IMR-90 (cell line): ENCODE results near the gene CYP4F8. TPM values are rescaled to one million over a fixed set of nuclear protein-coding genes. Genes with fewer than 3 reads are reported as not detected.

Source experiments
- ATAC-seq: fragments of 200-7000 bp; cut with Tn5 transposase; 2 replicates; pipeline ENCODE4 v1.9.1; 2020; ENCODE audit warnings: low read depth, mild to moderate bottlenecking, moderate library complexity
- BruUV-seq: library from RNA; stranded (reverse); fragments of 400-500 nt; replicated peaks from 2 replicates; lab custom pipeline; 2021; lab: Mats Ljungman, UMichigan
- CTCF ChIA-PET: fragments of 300-600 bp; formaldehyde crosslinking; extraction: SDS; loops from one replicate; lab custom pipeline; 2021; ENCODE audit warnings: antibody characterized with exemption; lab: Yijun Ruan, JAX
- POLR2A ChIA-PET: fragments of 300-600 bp; sonication (Branson Sonifier 250); formaldehyde crosslinking; loops from one replicate; lab custom pipeline; 2022; ENCODE audit warnings: antibody characterized with exemption; ENCODE audit not compliant: unreplicated experiment; lab: Charles Lee
- DNase-seq: peaks from one replicate; pipeline ENCODE4 v3.0.0; 2013
- H2AFZ ChIP-seq: replicated peaks from 2 replicates; pipeline ENCODE3; 2013; ENCODE audit warnings: low read length, mild to moderate bottlenecking; ENCODE audit not compliant: poor library complexity
- H2AK5ac ChIP-seq: 2 replicates; pipeline ENCODE4 v1.6.1; 2013; ENCODE audit warnings: low read depth, low read length, inconsistent platforms
- H2AK9ac ChIP-seq: replicated peaks from 2 replicates; pipeline ENCODE3; 2013; ENCODE audit warnings: mild to moderate bottlenecking, low read depth, low read length, moderate library complexity; ENCODE audit not compliant: poor library complexity
- H2BK120ac ChIP-seq: 2 replicates; pipeline ENCODE4 v1.6.1; 2013; ENCODE audit warnings: low read depth, low read length, inconsistent platforms
- H2BK15ac ChIP-seq: 3 replicates; pipeline ENCODE4 v1.6.1; 2013; ENCODE audit warnings: low read depth, low read length, inconsistent platforms
- H2BK20ac ChIP-seq: 2 replicates; pipeline ENCODE4 v1.6.1; 2013; ENCODE audit warnings: low read depth, mild to moderate bottlenecking, inconsistent platforms, low read length, moderate library complexity
- H2BK5ac ChIP-seq: 2 replicates; pipeline ENCODE4 v1.6.1; 2013; ENCODE audit warnings: mild to moderate bottlenecking, low read depth, low read length, inconsistent platforms; ENCODE audit not compliant: poor library complexity, severe bottlenecking
- H3K14ac ChIP-seq: replicated peaks from 2 replicates; pipeline ENCODE4 v1.6.1; 2013; ENCODE audit warnings: low read depth, low read length, inconsistent platforms
- H3K18ac ChIP-seq: 2 replicates; pipeline ENCODE4 v1.6.1; 2013; ENCODE audit warnings: low read depth, low read length, control low read depth
- H3K23ac ChIP-seq: 2 replicates; pipeline ENCODE4 v1.6.1; 2013; ENCODE audit warnings: low read depth, low read length, inconsistent platforms
- H3K27ac ChIP-seq: 2 replicates; pipeline ENCODE4 v1.5.1; 2013; ENCODE audit warnings: mild to moderate bottlenecking, control low read depth, low read length; ENCODE audit not compliant: insufficient read depth
- H3K27me3 ChIP-seq: 2 replicates; pipeline ENCODE4 v1.6.1; 2013; ENCODE audit warnings: low read length; ENCODE audit not compliant: control insufficient read depth, insufficient read depth
- H3K36me3 ChIP-seq: 2 replicates; pipeline ENCODE4 v1.6.1; 2013; ENCODE audit warnings: low read length, mixed read lengths; ENCODE audit not compliant: control insufficient read depth, insufficient read depth
- H3K4ac ChIP-seq: 2 replicates; pipeline ENCODE4 v1.6.1; 2013; ENCODE audit warnings: low read depth, low read length, inconsistent platforms
- H3K4me1 ChIP-seq: 2 replicates; pipeline ENCODE4 v1.6.1; 2013; ENCODE audit warnings: low read length, mixed read lengths; ENCODE audit not compliant: control insufficient read depth, insufficient read depth
- H3K4me2 ChIP-seq: 2 replicates; pipeline ENCODE4 v1.6.1; 2013; ENCODE audit warnings: low read depth, mild to moderate bottlenecking, control low read depth, low read length, moderate library complexity
- H3K4me3 ChIP-seq: 2 replicates; pipeline ENCODE4 v1.5.1; 2013; ENCODE audit warnings: low read depth, mild to moderate bottlenecking, control low read depth, low read length, moderate library complexity; ENCODE audit not compliant: insufficient read depth
- H3K56ac ChIP-seq: 2 replicates; pipeline ENCODE4 v1.6.1; 2013; ENCODE audit warnings: low read length, inconsistent platforms; ENCODE audit not compliant: insufficient read depth; ENCODE audit errors: extremely low read depth
- H3K79me1 ChIP-seq, 2 experiments: 2 replicates each; pipeline ENCODE4 v1.6.1; 2013; ENCODE audit warnings: low read length in 2 of 2, inconsistent platforms in 1 of 2, low read depth in 1 of 2
- H3K9ac ChIP-seq: 2 replicates; pipeline ENCODE4 v1.6.1; 2013; ENCODE audit warnings: low read depth, low read length, control low read depth
- H3K9me1 ChIP-seq: 2 replicates; pipeline ENCODE4 v1.6.1; 2013; ENCODE audit warnings: low read length, inconsistent platforms; ENCODE audit not compliant: insufficient read depth
- H3K9me3 ChIP-seq: 2 replicates; pipeline ENCODE4 v1.6.1; 2013; ENCODE audit warnings: low read length; ENCODE audit not compliant: control insufficient read depth, insufficient read depth
- H4K20me1 ChIP-seq: 2 replicates; pipeline ENCODE4 v1.6.1; 2013; ENCODE audit warnings: low read length, inconsistent platforms; ENCODE audit not compliant: insufficient read depth
- H4K5ac ChIP-seq: 2 replicates; pipeline ENCODE4 v1.6.1; 2013; ENCODE audit warnings: mild to moderate bottlenecking, low read depth, low read length, control low read depth
- H4K8ac ChIP-seq, 2 experiments: 2 replicates each; pipeline ENCODE4 v1.6.1; 2013; ENCODE audit warnings: low read depth in 2 of 2, low read length in 2 of 2, control low read depth in 1 of 2, inconsistent platforms in 1 of 2
- H4K91ac ChIP-seq: 2 replicates; pipeline ENCODE4 v1.6.1; 2013; ENCODE audit warnings: low read depth, low read length, inconsistent platforms; ENCODE audit not compliant: insufficient read depth
- BHLHE40 ChIP-seq: fragments of 150-350 bp; IDR thresholded peaks from 2 replicates; pipeline ENCODE4 v1.6.1; 2016; ENCODE audit warnings: mild to moderate bottlenecking, low read depth, low read length
- CEBPB ChIP-seq: IDR thresholded peaks from 2 replicates; pipeline ENCODE4 v1.6.1; 2012; ENCODE audit warnings: low read depth, low read length, improper control_type of control experiment
- CHD1 ChIP-seq: IDR thresholded peaks from 2 replicates; pipeline ENCODE4 v1.6.1; 2012; ENCODE audit warnings: low read depth, low read length, improper control_type of control experiment
- FOS ChIP-seq: fragments of 150-350 bp; IDR thresholded peaks from 2 replicates; pipeline ENCODE4 v1.6.1; 2016; ENCODE audit warnings: low read depth, low read length
- MAFK ChIP-seq: IDR thresholded peaks from 2 replicates; pipeline ENCODE4 v1.6.1; 2012; ENCODE audit warnings: low read depth, low read length, improper control_type of control experiment
- MAZ ChIP-seq: IDR thresholded peaks from 2 replicates; pipeline ENCODE4 v1.6.1; 2012; ENCODE audit warnings: low read depth, mild to moderate bottlenecking, low read length, improper control_type of control experiment, moderate library complexity, borderline replicate concordance
- MXI1 ChIP-seq: IDR thresholded peaks from 2 replicates; pipeline ENCODE4 v1.6.1; 2012; ENCODE audit warnings: low read depth, mild to moderate bottlenecking, low read length, moderate library complexity, borderline replicate concordance
- NFE2L2 ChIP-seq: fragments of 150-350 bp; IDR thresholded peaks from 2 replicates; pipeline ENCODE4 v1.6.1; 2016; ENCODE audit warnings: low read depth, mild to moderate bottlenecking, low read length
- POLR2A ChIP-seq: IDR thresholded peaks from 2 replicates; pipeline ENCODE4 v1.6.1; 2012; ENCODE audit warnings: mild to moderate bottlenecking, low read depth, low read length
- RAD21 ChIP-seq: IDR thresholded peaks from 2 replicates; pipeline ENCODE4 v1.6.1; 2012; ENCODE audit warnings: low read length, improper control_type of control experiment
- WGBS, 2 experiments: methylation state at CpG; one replicate each; pipeline versions ENCODE4 v1.1.5 to v1.1.7; 2013; ENCODE audit warnings: missing lambda C conversion rate in 2 of 2; ENCODE audit not compliant: insufficient read length in 1 of 2; ENCODE audit errors: extremely low coverage in 2 of 2; 5-methylcytosine and 5-hydroxymethylcytosine counted together
- dilution Hi-C: fragments of 300-500 bp; cut with HindIII; formaldehyde crosslinking; loops from one replicate; pipeline ENCODE4 v1.14.3; 2018; ENCODE audit warnings: low sequenced_read_pairs; ENCODE audit not compliant: unreplicated experiment
- in situ Hi-C: fragments of 300-500 bp; cut with MboI; formaldehyde crosslinking; loops from 3 replicates; pipeline ENCODE4 v1.14.3; 2019; ENCODE audit warnings: low sequenced_read_pairs, inconsistent platforms, mixed read lengths
- intact Hi-C: fragments of 100-400 bp; cut with micrococcal nuclease; formaldehyde crosslinking; loops from 2 replicates; pipeline ENCODE4 v1.10.0; 2022
- polyA plus RNA-seq, 3 experiments: library from polyadenylated mRNA; depleted of rRNA; stranded (reverse); fragments of >200 nt; gene quantifications; 2 replicates each; pipeline ENCODE4 v1.2.3, GENCODE V29; 2012; ENCODE audit warnings: low replicate concordance in 1 of 3
- total RNA-seq: library from RNA; depleted of rRNA; stranded (reverse); fragments of >200 nt; gene quantifications from 2 replicates; pipeline ENCODE4 v1.2.3, GENCODE V29; 2012
- TF ChIP-seq, protein P1 (sequence below): fragments of 150-350 bp; IDR thresholded peaks from 2 replicates; pipeline ENCODE4 v1.6.1; 2016; ENCODE audit warnings: low read depth, mild to moderate bottlenecking, low read length, moderate library complexity, borderline replicate concordance
- TF ChIP-seq, protein P2 (sequence below): conservative IDR thresholded peaks from 2 replicates; pipeline ENCODE4 v1.5.1; 2012; ENCODE audit warnings: mild to moderate bottlenecking, low read depth, low read length, improper control_type of control experiment

The CYP4F8 gene
- total and polyA plus RNA-seq, 2 of the 4 experiments (the other 2 are of a cell fraction) = not detected

DNA sequence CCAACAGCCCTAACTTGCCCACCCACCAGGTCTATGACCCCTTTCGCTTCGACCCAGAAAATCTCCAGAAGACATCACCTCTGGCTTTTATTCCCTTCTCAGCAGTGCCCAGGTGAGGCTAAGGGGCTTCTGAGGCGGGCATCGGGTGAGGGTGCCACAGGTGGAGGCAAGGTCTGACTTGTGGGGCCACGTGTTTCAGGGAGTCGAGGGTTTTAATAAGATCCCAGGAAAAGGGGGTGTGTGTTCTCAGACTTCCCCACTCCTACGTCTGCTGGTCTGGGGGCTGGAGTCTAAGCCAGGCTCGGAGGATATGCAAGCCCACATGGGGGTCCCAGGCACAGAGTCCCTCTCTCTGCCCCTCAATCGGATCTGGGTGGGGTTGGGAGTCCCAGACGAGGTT, 30.9 kb upstream of the CYP4F8 start:
- H3K4me3 ChIP-seq = no peak overlapping the region
- POLR2A ChIA-PET = no interaction called here

More for the DNA sequence above, 30.9 kb upstream of the CYP4F8 start:
- Histone ChIP-seq H3K14ac (no peak overlapping the region), H3K56ac (no peak overlapping the region), H2AFZ (no peak overlapping the region), H3K9me1 (no peaks in the 10 kb centered on the region), H2BK20ac (no peak overlapping the region), H4K91ac (no peak overlapping the region), H4K20me1 (no peaks in the 10 kb centered on the region), H3K79me1 (no peaks in the 10 kb centered on the region), H2BK15ac (no peak overlapping the region), H2BK5ac (no peak overlapping the region), H3K27me3 (no peaks in the 10 kb centered on the region; the same call in 1 of the 2 replicates), H3K4ac (no peak overlapping the region), H3K9me3 (no peaks in the 10 kb centered on the region), H2AK5ac (no peak overlapping the region), H3K4me2 (no peak overlapping the region), H3K18ac (no peak overlapping the region), H2AK9ac (no peak overlapping the region), H3K4me1 (no peaks in the 10 kb centered on the region), H3K27ac (no peak overlapping the region), H3K9ac (no peak overlapping the region), H2BK120ac (no peak overlapping the region), H3K36me3 (no peaks in the 10 kb centered on the region), H4K5ac (no peak overlapping the region), H3K23ac (no peak overlapping the region), H4K8ac (no peak overlapping the region)
- CTCF ChIA-PET = no interaction called here
- in situ Hi-C loops (no loop called here), intact Hi-C loops (no loop called here), dilution Hi-C loops (no loop called here)
- no CpG with 5 or more reads among the region's 10 CpGs for WGBS, 2 experiments
- ATAC-seq = no peak
- no peak for TF ChIP-seq MXI1
- TF ChIP-seq CHD1 = no peak
- TF ChIP-seq, protein P1, sequence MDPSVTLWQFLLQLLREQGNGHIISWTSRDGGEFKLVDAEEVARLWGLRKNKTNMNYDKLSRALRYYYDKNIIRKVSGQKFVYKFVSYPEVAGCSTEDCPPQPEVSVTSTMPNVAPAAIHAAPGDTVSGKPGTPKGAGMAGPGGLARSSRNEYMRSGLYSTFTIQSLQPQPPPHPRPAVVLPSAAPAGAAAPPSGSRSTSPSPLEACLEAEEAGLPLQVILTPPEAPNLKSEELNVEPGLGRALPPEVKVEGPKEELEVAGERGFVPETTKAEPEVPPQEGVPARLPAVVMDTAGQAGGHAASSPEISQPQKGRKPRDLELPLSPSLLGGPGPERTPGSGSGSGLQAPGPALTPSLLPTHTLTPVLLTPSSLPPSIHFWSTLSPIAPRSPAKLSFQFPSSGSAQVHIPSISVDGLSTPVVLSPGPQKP = no peak
- TF ChIP-seq, protein P2, sequence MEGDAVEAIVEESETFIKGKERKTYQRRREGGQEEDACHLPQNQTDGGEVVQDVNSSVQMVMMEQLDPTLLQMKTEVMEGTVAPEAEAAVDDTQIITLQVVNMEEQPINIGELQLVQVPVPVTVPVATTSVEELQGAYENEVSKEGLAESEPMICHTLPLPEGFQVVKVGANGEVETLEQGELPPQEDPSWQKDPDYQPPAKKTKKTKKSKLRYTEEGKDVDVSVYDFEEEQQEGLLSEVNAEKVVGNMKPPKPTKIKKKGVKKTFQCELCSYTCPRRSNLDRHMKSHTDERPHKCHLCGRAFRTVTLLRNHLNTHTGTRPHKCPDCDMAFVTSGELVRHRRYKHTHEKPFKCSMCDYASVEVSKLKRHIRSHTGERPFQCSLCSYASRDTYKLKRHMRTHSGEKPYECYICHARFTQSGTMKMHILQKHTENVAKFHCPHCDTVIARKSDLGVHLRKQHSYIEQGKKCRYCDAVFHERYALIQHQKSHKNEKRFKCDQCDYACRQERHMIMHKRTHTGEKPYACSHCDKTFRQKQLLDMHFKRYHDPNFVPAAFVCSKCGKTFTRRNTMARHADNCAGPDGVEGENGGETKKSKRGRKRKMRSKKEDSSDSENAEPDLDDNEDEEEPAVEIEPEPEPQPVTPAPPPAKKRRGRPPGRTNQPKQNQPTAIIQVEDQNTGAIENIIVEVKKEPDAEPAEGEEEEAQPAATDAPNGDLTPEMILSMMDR = no peak
- no peak for TF ChIP-seq MAZ
- no peak for TF ChIP-seq RAD21
- TF ChIP-seq CEBPB = no peak
- TF ChIP-seq BHLHE40 = no peak
- TF ChIP-seq MAFK = no peak
- TF ChIP-seq NFE2L2 = no peak
- no peak for TF ChIP-seq FOS
- no peak for TF ChIP-seq POLR2A
- no peak for DNase-seq
- BruUV-seq = no TSS peak
